ENCODE measurements around the gene SLC34A3.
A peak's percentile ranks its signal among the peaks of the same experiment; 100 is the strongest.

Gene SLC34A3

DNA sequence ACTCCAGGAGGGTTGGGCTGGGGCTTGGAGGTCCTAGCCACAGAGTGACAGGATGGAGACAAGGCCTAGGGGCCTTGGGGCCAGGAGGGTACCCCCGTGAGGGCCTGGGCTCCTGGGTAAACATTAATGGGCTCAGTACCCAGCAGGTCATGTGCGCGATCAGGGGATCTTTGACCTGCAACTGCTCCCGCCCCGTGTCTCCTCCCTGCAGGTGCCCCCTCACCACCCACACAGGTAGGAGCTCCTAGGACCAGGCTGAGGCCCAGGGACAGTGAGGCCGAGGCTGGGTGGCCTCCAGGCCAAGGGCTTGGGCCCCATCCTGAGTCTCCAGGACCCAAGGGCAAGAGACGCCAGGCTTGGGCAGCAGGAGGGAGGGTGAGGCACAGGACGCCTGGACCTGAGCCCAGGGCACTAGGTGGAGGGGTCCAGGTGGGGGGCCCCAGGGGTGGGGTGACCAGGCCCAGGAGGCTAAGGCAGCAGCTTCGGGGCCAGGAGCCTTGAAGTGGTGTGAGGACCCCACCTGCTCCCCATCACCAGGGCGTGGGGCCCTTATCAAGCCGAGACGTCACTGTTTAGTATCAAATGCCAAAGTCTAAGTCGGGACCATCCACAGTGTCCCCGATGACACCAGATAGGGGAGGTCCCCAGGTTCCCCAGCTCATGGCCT lies at the start of gene SLC34A3:
SLC34A3 (plus strand) TSS at position 197 of the 667 bp plus-strand sequence. CDS start 802 bp downstream, outside the sequence.
- no peak for DNase-seq

DNA sequence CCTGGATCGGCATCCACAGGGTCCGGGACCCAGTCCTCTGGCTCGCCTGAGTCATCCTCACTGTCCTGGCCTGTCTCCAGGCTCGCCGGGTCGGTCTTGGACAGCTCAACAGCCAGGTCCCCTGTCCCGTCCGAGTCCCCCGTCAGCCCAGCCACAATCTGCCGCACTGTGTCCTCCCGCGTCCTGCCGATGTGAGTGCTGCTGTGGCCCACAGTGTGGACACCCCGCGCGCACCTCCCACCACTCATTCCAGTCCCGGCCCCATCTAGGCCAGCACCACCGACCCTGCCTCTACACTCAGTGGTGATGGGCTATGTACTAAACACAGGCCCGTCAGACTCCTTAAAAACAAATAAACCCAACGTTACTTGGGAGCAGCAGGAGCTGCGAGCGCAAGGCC lies 49.0 kb upstream of the SLC34A3 start:
- DNase-seq = no peak

DNA sequence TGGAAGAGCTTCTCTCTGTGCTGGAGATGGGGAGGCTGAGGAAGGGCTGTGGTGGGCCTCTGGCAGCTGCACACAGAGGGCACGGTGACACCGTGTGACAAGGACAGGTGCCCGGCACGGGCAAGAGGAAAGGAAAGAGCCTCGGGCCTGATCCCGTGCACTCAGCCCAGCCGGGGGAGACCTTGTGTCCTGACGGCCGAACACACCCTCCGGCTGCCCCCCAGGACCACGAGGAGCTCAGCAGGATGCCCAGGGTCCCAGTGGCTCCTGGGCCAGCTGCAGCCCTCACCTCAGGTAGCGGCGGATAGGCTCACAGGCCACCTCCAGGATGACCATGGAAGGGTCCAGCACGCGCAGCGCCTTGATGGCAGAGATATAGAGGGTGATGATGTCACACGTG lies 47.9 kb upstream of the SLC34A3 start:
- no peak for DNase-seq

DNA sequence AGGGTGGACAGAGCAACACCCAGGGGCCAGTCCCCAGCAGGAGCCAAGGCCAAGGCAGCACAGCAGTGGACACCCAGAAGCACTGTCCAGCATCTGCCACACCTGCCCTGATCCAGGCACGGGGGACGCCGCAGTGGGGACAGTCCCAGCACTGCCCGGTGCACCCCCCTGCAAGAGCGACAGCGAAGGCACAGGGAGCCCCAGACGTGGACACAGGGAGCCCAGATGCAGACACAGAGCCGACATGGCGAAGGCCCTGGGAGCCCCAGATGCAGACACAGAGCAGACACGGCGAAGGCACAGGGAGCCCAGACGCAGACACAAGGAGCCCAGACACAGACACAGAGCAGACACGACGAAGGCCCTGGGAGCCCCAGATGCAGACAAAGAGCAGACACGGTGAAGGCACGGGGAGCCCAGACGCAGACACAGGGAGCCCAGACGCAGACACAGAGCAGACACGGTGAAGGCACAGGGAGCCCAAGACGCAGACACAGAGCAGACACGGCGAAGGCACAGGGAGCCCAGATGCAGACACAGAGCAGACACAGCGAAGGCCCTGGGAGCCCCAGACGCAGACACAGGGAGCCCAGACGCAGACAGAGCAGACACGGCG lies 46.6 kb upstream of the SLC34A3 start:
- no peak for DNase-seq

- no peak for DNase-seq
These were observed 45.6 kb upstream of the SLC34A3 start for GRCh38 chr9:137184881-137185660.

- DNase-seq = no peak
These were observed 44.8 kb upstream of the SLC34A3 start for GRCh38 chr9:137185921-137186320.

- DNase-seq = no peak
These were observed 44.3 kb upstream of the SLC34A3 start for GRCh38 chr9:137186385-137186784.

GRCh38 chr9:137187386-137187785 lies 43.3 kb upstream of the SLC34A3 start:
- no peak for DNase-seq

DNA sequence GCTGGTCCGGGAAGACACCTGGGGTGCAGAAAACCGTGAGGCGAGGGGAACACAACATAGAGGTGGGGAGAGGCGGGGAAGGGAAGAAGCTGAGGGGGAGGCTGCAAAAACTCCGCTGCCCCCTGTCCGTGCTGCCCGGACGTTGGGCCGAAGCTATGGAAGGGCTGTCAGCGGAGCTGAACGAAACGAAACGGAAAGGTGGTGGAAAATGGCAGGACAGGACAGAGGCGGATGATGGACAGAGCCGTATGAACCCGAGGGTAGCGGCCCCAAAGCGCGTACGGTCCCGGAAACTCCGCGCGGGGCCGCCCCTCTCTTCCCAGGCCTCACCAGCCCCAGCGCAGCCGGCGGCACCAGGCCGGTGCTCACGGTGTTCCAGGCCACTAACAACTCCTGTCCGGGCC lies 42.6 kb upstream of the SLC34A3 start:
- DNase-seq = no peak

DNA sequence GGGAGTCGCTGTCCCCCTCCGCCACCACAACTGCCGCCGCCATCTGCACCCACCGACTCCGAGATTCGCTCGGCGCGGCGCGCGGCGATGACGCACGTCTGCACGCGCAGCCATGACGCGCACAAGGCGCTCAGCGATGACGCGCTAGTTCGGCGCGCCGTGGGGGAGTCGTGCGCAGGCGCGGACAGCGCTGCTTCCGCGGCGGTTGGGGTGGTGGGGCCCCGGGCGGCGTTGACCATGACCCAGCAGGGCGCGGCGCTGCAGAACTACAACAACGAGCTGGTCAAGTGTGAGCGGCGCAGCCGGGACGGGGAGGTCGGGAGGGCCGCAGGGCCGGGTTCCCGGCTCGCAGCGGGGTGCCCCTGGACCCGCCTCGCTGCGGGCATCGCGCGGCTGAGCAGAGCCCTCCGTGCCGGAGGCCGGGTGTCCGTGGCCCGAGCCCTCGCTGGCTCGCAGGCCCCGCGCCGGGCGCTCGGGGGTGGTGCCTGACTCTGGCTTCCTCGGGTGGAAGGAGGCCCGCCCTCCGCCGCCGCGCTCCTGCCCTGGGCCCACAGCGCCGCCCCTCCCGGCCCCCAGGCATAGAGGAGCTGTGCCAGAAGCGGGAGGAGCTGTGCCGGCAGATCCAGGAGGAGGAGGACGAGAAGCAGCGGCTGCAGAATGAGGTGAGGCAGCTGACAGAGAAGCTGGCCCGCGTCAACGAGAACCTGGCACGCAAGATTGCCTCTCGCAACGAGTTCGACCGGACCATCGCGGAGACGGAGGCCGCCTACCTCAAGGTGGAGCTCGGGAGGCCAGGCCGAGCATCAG lies 42.0 kb upstream of the SLC34A3 start, which contains the start of the genes ANAPC2 and SSNA1:
ANAPC2 (minus strand) TSS at position 71 of the 807 bp plus-strand sequence; CDS start at position 43, 28 bp downstream.
SSNA1 (plus strand) TSS at position 187 of the 807 bp plus-strand sequence; CDS start at position 238, 51 bp downstream.
- DNase-seq = peak; percentile 56 to 89

GRCh38 chr9:137189297-137190295 lies 41.1 kb upstream of the SLC34A3 start:
- no peak for DNase-seq

DNA sequence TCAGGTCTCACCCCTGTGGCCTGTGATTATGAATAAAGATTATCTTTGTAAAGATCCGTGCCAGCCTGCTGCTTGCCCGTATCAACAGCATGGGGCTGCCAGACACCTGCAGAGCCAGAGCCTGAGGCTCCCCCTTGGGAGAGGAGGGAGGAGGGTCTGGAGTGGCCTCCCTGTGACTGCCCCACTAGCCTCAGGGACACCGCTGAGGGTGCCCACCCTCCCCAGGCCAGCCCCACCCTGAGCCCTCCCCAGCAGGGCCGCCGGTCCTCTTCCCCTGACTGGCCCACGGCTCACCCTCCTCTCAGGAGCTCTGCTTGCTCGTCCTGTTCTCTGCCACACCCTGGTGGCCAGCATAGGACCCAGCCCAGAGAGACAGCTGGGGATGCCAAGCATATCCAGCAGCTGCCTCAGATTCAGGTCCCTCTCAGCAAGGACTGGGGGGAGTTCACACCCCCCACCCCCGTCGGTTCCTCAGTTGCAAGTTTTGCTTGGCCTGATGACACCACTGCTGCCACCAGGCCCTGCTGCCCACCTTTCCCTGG lies 40.3 kb upstream of the SLC34A3 start:
- DNase-seq = no peak

DNA sequence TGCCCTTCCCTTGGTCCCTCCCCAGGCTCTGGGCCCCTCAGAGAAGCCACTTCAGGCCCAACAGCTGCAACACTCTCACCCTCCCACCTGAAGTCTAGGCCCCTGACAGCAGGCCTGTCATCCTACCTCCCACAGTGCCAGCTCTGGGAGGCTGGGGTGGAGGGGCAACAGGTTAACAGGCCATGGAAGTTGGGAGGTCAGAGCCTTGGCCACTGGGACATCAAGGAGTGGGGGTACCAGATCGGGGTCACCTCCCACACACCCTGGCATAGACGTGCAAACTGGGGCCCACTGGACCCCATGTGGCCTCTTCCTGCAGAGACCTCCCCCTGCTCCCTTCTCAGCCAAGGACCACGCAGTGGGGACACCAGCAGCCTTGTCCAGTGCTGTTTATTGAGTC lies 39.5 kb upstream of the SLC34A3 start:
- no peak for DNase-seq

GRCh38 chr9:137191691-137192447 lies 38.8 kb upstream of the SLC34A3 start:
- no peak for DNase-seq

DNA sequence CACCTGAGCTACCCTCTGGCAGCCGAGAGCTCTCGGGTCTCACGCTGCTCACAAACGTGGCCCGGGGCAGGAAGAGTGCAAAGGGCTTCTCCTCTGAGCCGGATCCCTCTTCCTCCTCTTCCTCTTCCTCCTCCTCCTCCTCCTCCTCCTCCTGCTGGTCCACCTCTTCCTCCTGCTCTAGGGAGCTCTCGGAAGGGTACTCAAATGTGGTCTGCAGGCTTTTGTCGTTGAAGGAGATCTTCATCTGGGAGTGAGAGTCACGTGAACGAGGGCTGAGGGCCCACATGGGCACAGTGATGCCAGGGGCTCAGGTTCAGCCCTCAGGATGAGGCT lies 38.3 kb upstream of the SLC34A3 start:
- DNase-seq = no peak

DNA sequence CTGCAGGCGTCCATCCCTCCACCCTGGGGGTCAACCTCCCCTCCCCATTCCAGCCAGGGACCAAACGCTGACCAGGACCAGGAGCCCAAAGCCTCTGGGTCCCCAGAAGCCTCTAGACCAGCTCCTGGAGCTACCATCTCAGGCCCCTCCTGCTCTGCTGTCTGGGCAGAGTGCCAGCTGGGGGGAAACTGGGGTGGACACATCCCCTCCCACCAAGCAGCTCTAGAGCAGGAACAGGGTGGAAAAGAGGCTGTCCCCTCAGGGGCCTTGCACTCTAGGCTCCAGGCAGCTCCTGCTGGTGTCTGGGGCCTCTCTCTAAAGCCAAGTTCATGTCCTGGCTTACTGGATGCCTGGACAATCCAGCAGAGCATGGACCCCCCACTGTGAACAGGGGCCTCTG lies 37.8 kb upstream of the SLC34A3 start:
- no peak for DNase-seq

DNA sequence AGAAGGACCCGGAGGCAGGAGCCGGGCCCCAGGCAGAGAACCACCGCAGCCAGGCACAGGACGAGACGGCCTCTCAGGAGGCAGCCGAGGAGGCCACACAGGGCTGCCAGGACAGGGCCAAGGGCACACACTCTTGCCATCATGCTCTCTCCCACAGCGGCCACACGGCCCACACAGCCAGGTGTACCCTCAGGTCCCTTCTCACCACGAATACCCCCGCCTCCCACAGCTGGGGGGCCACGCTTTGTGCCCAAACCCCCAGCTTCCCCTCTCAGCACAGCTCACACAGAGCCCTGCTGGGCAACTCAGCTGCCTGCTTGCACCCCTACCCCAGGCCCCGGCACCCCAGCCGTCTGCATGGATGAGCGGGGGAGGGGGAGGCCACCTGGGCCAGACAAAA lies 36.9 kb upstream of the SLC34A3 start:
- no peak for DNase-seq

DNA sequence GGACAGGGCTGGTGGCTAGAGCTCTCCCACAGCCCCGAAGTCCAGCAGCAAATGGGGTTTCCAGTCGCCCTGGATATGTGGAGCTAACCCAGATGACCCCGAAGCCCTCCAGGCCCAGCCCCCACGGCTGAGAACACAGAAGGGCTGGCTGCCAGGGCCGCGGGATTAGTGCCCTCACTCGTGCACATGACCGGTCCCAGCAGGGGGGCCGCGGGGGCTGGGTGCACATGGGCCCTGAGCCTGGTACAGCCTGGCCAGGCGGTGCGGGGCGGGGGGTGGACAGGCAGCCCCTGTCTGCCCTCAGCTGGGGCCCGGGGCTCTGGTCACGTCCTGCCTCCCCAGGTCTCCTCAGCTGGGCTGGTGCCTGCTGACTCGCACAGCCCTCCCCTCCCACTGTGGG lies 36.3 kb upstream of the SLC34A3 start:
- DNase-seq = no peak

DNA sequence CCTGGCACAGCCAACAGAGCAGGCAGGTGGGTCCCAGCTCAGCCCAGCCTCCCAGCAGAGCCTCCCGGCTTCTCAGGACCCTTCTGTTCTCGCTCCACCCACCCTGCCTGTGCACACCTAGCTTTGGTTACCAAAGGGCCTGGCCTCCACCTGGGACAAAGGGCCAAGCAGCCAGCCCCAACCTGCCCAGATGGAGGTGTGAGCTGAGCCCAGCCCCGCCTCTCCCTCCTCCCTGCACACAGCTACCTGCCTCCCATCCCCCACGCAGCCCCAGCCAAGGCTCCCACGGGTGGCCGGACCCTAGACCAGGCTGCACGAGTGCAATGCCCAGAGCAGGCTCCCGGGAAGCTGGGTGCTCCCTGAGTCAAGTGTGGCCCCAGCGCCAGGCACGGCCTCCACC lies 35.8 kb upstream of the SLC34A3 start:
- DNase-seq = peak in 1 of 2 experiments; percentile 40

GRCh38 chr9:137195525-137196220 lies 35.0 kb upstream of the SLC34A3 start:
- peak; percentile 85 to 95 for DNase-seq

Measured in NCI-H526 (cell line).